HG03045 (cell line): ENCODE data around the gene DNAH12.
"Not testable (repeated sequence)": the region's sequence is repeated elsewhere in the genome, so short reads cannot be mapped to it uniquely, and the experiment has no call there.

ENCODE experiments used
- ATAC-seq: cut with Tn5 transposase; IDR thresholded peaks from one replicate; pipeline ENCODE4 v1.9.1; 2021; ENCODE audit warnings: mild to moderate bottlenecking, moderate library complexity; ENCODE audit not compliant: unreplicated experiment

Gene DNAH12

DNA sequence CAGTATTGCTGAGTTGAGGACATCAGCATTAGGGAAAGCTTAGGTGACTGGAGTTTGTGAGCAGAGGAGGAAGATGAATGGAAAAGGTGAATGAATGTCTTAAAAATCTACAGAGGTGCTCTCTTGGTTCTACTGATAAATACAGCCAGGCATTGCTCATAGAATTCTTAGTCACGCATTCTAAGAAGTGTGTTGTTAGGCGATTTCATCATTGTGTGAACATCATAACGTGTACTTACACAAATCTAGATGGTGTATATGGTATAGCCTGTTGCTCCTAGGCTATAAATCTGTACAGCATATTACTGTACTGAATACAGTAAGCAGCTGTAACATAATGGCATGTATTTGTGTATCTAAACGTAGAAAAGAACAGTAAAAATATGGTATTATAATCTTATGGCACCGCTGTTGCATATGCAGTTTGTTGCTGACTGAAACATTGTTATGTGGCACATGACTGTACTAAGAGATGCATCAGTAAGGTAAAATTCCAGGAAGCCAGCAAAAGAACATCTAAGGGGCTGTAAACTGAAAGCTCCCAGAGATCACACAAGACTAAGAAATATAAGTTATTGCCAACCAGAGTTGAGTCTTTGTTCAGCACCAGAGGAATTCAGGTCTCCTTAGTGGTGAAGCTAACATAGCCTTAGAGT lies 208.7 kb downstream of the DNAH12 start:
- no peak for ATAC-seq

DNA sequence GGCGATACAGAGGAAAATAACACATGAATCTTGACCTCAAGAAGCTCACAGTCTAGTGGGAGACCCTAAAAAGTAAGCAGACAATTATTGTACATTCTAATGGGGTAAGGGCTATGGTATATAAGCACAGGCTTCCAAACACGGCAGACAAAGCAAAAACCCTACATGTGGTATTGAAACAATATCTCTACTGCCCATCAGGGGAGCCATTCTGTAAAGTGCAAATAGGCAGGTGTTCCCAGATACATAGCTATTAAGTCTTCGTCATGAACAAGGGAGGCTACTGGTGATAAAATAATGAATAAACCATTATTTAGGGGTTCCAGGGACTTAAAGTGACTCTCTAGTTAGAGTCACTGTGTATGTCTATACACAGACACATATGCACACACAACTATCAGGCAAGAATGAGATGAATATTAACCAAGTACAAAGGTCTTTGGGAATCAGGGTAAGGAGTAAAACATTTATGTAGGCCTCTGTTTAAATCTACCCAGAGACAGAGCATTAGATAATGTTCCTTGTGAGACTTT lies 213.0 kb downstream of the DNAH12 start:
- no peak for ATAC-seq

DNA sequence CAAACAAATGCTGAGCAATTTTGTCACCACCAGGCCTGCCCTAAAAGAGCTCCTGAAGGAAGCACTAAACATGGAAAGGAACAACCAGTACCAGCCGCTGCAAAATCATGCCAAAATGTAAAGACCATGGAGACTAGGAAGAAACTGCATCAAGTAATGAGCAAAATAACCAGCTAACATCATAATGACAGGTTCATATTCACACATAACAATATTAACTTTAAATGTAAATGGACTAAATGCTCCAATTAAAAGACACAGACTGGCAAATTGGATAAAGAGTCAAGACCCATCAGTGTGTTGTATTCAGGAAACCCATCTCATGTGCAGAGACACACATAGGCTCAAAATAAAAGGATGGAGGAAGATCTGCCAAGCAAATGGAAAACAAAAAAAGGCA lies 217.6 kb downstream of the DNAH12 start:
- ATAC-seq, result not testable (repeated sequence)

DNA sequence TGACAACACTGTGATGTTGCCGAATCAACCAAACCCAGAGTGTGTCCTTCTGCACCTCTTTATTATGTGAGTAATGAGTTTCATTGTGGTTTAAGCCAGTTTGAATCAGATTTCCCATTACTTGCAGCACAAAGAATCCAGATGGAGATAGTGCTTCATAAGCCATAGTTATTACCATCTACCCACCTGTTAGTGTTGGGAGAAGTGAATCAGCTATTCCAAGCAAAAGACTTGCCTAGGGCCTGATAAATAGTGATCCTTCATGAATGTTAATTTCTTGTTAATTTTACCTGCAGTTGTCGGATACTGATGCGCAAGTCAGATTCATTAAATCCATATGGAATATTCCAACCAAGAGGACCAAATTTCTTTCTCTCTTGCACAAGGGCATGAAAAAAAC lies 229.9 kb downstream of the DNAH12 start:
- ATAC-seq, result no peak

DNA sequence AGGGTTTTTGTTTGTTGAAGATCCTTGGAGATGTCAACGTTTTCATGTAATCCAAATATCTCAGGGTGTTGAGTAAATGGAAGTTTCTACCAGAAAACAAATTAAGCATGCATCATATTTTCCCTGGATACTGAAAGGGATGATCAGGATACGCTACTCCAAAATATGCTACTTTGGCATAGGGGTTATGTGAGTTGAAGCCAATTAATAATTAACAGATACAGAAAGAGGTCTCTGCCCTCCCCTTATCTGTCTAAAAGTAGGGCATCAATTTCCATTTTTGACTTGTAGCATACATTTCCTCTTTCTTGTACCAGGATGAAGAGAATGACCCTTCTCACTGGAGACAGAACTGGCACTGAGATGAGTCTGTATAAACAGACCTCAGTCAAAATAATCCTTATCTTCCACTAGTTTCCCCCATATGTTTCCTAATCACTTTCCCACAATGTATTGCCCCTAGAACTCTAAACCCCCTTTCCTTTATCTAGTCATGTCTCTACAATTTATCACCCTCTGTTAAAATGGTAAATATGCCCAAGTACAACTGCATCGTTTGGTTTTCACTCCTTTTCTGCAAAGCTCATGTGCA lies 234.3 kb downstream of the DNAH12 start:
- no peak for ATAC-seq

DNA sequence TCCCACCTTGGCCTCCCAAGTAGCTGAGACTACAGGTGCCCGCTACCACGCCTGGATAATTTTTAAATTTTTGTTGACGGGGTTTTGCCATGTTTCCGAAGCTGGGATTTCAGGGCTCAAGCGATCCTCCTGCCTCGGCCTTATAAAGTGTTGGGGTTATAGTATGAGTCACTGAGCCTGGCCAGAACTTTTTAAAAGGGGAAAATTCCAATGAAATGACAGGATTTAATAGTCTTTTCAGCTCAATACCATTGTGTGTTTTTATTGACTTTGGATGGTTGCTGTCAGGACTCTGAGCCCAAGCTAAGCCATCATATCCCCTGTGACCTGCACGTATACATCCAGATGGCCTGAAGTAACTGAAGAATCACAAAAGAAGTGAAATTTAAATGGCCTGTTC lies 240.6 kb downstream of the DNAH12 start:
- not testable (repeated sequence) for ATAC-seq

DNA sequence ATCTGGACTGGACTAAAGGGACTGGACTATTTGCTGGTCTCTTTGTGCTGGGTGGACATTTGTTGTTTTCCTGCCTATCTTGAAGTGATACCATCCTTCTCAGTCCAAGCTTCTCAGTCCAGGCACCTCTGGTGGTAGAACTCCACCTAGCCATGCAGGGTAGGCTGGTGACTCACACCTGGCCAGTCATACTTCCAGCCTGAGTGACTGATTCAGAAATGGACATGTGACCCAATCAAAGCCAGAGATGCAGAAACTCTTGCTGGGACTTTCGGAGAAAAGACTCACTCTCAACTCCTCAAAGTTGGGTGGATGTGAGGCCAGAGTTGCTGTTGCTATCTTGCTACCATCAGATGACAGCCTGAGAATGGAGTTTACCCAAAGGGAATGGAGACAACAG lies 246.1 kb downstream of the DNAH12 start:
- no peak for ATAC-seq

DNA sequence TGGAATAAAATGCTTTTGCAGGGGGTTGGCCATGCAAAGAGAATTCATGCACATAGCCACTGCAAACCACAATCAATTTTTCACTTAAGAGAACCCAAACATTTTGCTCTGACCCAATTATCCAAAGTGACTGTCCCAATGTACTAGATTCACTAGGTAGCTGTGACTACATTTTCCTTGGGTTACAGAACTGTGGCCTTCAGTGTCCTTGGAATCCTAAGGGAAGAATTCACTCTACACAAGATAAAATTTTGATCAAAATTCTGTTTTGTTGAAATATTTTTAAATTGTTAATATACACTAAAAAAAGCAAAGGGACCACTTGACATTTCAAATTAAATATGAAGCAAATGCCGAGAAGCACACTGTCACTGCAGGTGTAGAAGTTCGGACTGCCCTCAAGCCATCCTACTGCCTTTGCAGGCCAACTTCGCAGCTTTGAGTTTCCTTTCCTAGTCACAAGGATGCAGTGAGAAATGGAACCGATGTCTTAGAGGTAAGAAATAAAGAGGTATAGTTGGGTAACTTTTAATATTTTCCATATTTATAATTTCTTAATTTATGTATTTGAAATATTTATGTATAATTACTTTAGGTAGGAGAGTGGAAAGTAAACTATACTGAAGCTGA lies 251.1 kb downstream of the DNAH12 start:
- no peak for ATAC-seq

DNA sequence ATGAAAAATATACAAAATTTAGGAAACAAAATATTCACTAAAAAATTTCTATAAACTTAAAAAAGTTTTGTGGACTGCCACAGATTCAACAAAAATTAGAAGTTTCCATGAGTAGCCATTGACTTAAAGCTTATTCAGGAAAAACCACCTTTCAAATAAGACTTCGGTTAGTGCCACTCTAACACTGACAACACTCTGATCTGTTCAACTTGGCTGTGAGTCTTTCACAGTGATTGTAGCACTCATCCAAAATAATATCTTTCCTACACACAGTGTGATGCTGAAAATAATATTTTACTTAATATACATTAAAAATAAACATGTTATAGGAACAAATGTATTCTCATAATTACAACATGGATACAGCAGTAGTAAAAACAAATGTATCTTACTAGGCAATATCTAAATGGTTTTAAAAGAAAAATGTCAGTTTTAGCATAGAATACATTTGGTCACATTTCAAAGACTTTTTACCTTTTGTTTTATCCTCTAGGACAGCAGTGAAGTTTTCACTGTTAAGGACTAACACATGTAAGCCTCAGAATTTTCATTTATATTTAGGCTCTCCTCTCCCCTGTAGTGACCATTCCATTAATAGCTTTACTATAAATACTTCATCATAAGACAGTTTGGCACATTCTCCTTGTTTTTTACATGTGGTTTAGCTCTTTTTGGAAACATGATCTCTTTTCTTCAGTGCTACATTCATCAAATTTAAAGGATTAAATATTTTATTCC lies 251.8 kb downstream of the DNAH12 start, which contains the start of gene ASB14:
Gene ASB14 (minus strand): TSS at position 527 of the 738 bp plus-strand sequence. CDS start 652 bp downstream, outside the sequence.
- no peak for ATAC-seq

DNA sequence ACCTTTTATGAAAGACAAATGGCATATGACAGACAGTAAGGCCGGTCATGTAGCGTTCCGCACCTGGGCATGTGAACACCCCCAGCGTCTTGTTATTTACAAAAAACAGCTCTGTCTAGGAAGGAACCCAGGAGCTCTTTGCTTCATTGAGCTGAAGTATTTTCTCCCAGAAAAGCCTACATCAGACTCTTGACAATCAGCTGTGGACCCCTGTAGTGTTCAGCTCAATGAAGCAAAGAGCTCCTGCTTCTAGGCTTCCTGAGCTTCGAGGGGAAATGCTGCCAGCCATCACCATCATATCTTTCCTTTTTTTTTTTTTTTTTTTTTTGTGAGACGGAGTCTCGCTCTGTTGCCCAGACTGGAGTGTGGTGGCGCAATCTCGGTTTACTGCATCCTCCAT lies 255.7 kb downstream of the DNAH12 start:
- ATAC-seq, result no peak

DNA sequence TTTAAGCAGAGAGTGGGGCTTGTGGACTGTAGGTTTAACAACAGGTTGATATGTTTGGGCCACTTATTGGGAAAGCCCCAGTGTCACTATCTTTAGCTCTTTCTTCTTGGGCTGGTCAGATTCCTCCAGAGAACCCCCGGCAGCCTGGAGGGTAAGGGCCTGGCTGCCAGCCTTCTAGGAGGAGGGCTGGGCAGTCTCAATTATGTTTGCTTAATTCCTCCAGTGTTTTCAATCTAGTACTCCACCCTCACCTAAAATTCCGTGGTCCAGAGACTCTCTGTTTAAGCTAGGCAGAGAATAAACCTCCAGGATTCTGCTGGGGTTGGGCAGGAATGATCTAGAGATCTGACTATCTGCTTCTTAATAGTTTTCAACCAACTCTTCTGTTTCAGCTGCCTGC lies 256.9 kb downstream of the DNAH12 start:
- ATAC-seq, result no peak

DNA sequence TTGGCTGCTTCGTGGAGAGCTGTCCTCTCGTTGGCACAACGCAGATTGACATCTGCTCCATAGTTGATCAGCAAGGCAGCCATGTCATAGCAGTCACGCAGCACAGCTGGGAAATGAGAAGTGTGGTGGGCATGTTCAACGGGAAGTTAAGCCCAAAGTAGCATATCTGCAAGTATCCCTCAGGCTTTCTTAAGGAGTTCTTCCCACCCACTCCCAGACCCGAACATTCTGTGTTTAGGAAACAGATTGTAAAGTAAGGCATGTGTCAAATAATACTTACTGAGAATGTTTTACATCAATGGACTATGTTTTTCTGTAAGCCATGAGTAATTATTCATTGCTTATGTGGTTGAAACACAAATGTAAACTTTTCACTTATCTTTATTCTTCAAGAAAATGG lies 260.8 kb downstream of the DNAH12 start:
- no peak for ATAC-seq

DNA sequence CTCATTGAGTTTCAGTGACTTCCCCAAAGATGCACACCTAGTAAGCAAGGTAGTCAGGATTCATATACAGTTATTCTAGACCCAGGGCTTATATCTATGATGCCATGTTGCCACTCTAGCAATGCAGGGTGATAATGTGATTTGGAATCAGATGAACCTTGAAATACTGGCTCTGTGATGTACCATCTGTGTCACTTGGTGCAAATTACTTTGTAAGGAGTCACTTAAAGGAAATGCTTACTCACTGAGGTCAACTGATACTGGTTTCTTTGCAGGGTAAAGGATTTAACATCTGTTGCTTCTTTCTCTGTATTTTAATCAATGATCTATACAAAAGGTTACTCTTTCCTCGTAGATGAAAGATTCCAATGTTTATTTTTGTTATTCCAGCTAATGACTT lies 262.4 kb downstream of the DNAH12 start:
- ATAC-seq, result no peak

DNA sequence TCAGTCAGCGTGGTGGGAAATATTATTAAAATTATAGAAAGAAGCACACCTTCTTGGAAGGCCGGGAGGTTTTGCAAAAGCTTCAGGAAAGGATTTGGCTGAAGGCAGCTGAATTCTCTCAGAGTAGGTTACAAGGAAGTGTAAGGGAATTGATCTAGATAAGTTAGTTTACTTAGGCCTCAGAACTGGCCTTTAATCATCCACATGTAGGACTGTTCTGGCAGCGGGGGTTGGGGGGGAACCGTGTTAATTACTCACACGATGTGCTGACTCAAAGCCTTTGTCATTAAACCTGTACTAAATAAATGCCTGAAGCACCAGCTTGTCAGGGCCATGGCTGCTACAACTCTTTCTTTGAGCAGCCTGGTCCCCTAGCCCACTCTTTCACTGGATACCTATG lies 264.5 kb downstream of the DNAH12 start:
- no peak for ATAC-seq

DNA sequence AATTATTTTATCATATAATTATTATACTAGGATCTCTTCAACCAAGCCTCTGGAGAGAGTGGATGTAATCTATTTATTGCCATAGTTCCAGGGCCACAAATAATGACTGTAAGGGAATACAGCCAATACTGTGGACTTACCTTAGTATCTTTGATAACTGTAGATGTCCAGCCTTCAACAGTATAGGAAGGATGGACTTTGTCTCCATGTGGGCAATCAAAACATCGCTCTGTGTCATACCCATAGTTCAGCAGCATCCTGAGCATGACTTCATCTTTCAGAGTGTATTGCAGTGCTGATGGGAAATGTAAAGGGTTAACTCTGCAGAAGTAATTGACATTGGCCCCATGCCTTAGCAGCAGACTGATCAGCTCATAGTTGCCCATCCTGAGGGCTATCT lies 265.9 kb downstream of the DNAH12 start:
- no peak for ATAC-seq

DNA sequence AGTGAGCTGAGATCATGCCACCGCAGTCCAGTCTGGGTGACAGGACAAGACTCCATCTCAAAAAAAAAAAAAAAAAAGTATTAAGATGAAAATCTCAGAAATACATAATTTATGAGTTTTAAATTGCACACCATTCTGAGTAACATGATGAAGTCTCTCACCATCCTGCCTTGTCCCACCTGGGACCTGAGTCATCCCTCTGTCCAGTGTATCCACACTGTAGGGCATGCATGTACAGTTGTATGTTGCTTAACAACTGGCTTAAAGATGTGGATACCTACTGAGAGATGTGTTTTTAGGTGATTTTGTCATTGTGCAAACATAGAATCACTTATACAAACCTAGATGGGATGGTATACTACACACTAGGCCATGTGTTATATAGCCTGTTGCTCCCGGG lies 268.8 kb downstream of the DNAH12 start:
- ATAC-seq, result no peak

DNA sequence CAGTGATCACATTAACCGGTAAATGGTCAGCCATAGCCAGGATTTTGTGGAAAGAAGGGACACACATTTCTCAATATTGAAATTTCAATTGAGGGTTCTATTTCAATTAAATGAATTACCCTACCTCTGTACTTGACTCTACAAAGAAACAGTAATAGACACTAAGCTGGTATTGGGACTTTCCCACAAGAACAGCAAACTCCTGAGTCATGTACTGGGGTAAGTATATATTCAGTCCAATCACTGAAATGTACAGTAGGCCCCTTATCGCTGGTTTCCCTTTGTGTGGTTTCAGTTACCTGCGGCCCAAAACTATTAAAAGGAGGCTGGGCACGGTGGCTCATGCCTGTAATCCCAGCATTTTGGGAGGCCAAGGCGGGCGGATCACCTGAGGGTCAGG lies 269.3 kb downstream of the DNAH12 start:
- no peak for ATAC-seq

DNA sequence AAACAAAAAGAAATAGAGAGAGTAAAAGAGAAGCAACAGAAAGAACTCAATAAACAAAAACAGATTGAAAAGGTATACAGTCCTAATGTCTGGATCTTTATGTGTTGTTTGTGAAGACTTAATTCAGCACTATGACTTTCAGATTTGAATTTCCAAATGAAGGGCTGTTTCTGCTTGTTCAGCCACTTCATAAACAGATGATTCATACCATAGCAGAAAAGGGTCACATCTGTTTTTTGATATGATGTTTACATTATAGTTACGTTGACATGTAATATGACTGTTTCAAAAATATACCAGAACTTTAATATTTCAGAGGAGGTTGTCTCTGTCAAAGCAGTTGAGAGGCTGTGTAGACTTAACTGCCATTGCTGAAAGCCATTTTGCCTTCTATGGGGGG lies 275.7 kb downstream of the DNAH12 start:
- ATAC-seq, result no peak

DNA sequence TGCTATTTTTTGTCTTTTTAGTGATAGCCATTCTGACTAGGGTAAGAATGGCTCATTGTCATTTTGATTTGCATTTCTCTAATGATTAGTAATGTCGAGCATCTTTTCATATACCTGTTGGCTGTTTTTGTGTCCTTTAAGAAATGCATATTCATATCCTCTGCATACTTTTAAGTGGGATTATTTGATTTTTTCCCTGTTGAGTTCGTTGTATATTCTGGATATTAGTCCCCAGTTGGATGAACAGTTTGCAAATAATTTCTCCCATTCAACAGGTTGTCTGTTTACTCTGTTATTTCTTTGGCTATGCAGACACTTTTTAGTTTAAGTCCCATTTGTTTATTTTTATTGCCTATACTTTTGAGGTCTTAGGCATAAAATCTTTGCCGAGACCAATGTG lies 282.2 kb downstream of the DNAH12 start:
- no peak for ATAC-seq

DNA sequence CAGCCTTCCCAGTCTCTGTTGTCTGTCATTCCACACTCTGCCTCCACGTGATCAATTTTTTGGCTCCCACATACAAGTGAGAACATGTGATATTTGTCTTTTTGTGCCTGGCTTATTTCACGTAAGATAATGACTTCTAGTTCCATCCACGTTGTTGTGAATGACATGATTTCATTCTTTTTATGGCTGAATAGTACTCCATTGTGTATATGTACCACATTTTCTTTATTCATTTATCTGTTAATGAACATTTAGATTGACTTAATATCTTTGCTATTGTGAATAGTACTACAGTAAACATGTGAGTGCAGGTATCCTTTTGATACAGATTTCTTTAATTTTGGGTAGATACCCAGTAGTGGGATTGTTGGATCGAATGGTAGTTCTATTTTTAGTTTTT lies 283.0 kb downstream of the DNAH12 start:
- ATAC-seq, result no peak

DNA sequence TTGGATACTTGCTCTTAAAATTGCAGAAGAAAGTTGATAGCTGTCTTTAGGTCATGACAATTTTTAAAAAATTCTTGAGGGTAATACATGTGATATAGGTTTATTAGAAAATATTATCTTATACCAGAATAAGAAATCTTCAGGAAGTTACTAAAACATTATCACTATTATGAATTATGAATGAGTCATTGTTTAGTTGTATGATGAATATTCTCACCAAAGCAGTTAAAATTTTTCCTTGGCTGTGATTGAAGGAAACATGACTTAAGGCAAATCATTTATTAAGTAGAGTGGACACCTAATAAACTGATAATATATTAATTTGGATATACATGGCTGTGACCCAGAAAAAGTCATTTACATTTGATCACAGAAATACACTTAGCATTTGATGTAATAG lies 286.5 kb downstream of the DNAH12 start:
- ATAC-seq, result no peak

DNA sequence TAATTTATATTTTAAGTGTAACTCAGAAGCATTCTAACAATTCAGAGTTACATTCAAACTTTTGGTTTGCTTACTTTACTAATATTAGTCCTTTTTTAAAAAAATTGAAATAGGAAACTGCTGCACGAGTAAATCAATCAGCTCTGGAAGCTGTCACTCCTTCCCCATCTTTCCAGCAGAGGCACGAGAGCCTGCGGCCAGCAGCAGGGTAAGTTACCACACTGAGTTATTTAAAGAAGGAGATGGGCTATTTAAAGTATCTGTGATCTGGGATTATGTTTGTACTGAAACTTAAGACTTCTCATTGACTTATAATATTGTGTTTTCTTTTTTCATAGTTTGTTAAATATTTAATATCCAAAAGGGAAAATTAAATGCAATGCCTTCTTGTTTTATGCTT lies 287.3 kb downstream of the DNAH12 start:
- no peak for ATAC-seq
